ENCODE data around the gene ZNF711.
"Not testable (repeated sequence)": the region's sequence is repeated elsewhere in the genome, so short reads cannot be mapped to it uniquely, and the experiment has no call there.

Gene ZNF711

DNA sequence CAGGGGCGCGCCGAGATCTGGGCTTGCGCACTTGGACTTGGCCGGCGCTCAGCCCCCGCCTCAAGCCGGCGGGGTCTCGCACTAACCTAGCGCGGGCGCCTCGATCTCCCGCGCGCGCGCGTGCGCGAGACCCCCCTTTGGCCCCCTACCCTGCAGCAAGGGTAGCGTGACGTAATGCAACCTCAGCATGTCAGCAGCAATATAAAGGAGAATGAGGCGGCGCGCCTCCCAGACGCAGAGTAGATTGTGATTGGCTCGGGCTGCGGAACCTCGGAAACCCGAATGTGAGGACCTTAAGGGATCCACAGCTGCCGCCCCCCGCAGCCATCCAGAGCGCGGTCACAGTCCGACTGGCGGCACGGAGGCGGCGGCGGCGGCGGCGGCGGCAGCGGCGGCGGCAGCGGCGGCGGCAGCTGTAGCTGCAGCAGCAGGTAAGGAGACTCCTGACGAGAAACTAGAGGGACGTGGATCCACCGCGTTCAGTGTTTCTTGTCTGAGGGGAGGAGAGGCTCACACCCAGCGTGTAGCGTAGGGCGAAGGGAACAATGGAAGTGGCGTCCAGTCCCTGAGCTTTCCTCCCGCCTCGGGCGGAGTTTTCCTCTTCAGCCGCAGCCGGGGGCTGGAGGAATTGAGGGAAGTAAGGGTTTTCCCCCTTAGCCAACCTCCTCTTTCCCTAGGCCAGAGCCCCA lies at the start of gene ZNF711, which contains the start of gene SATL1:
Gene ZNF711, plus strand, starts transcription at position 231 of the 689 bp plus-strand sequence. CDS start 3,582 bp downstream, outside the sequence.
Gene SATL1, minus strand, starts transcription at position 19 of the 689 bp plus-strand sequence. CDS start 134,811 bp downstream, outside the sequence.
- peak; percentile 11 for DNase-seq

DNA sequence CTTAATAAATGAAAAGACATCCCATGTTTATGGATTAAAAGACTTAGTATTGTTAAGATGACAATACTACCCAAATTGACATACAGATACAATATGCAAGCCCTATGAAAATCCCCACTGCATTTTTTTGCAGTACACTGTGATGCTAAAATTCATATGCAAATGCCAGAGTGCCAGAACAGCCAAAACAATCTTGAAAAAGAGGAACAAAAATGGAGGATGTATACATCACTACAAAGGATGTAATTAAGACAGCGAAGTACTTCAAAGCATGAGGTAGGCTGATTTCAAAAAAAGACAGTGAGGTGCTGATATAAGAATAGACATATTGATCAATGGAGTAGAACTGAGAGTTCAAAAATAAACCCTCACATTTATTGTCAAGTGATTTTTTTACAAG lies 47.5 kb upstream of the ZNF711 start:
- no peak for DNase-seq

DNA sequence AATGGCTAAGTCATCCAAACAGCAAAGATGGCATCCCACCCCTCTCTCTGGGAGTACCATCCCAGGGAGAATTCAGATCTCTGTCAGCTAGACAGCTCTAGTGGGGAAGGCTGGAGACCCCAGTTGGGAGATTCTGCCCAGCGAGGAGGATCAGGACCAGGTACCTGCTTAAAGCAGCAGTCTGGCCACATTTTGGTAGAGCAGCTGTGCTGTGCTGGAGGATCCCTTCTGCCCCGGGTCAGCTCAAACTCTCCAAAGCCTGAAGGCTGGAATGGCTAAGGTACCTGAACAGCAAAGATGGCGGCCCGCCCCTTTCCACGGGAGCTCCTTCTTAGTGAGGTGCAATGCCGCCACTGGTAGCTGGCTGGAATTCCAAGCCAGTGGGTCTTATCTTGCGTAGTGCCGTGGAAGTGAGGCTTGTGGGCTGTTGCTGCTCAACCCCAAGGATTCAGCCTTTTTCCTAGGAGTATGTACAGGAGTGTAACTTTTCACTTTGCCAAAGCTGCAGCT lies 40.3 kb upstream of the ZNF711 start:
- DNase-seq = no peak

DNA sequence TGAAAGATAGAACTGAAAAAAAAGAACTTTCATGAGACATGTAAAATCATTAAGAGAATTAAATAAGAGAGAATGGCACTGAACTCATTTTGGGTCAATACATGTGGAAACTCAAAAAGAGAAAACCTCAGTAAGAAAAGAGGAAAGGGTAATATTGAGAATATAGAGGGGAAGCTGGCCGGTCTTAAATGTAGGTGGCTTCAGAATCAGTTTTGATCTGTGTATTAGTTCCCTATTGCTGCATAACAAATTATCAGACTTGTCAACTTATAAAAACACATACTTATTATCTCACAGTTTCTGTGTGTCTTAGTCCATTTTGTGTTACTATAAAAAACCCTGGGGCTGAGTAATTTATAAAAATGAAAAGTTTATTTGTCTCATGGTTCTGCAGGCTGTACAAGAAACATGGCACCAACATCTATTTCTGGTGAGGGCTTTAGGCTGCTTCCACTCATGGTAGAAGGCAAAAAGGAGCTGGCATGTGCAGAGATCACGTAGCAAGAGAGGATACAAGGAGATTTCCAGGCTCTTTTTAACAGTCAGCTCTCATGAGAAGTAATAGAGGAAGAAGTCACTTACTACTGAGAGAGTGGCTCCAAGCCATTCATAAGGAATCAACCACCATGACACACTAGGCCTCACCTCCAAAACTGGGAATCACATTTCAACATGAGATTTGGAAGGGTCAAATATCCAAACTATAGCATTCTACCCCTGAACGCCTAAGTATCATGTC lies 29.8 kb upstream of the ZNF711 start:
- DNase-seq = no peak

DNA sequence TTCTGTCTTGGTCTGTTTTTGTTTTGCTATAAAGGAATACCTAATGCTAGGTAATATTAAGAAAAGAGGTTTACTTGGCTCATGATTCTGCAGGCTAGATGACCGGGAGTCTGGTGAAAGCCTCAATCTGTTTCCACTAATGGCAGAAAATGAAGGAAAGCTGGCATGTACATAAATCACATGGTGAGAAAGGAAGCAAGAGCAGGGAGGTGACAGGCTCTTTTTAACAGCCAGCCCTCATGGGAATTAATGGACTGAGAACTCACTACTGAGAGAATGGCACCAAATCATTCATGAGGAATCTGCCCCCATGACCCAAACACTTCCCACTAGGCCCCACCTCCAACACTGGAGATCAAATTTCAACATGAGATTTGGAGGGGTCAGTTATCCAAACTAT lies 27.8 kb upstream of the ZNF711 start:
- no peak for DNase-seq

DNA sequence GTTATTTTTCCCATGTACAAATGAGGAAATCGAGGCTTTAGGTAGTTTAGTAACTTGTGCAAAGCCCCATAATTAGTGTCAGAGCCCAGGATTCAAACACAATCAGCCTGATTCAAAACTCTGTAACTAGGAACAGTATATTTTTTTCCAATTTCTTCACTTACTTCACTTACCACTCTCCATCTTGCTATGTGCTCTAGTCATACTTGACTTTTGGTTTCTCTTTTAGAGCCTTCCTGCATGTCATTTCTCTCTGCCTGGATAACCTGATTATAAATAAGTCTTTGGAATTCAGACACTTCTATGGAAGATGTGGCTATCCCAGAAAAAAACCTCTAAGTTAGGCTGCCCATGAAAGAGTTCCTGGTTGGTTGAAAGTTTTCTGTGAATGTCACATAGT lies 22.4 kb upstream of the ZNF711 start:
- no peak for DNase-seq

DNA sequence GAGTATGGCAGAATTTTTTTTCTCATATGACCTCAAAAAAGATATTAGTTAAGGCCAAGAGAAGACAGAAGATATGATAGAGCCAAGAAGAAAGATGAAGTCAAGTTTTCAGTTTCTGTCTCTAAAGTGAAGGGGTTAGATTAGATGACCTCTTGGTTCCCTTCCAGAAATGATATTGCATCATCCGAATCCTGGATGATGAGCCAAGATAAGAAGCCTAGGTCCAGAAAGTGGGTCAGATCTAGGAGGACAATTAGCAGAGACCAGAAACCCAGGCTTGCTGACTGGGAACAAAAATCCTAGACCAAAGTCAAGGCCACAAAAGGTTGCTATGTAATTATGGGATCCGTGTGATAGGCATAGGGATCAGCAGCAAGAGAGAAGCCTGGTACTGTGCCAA lies 20.4 kb upstream of the ZNF711 start:
- DNase-seq = no peak

DNA sequence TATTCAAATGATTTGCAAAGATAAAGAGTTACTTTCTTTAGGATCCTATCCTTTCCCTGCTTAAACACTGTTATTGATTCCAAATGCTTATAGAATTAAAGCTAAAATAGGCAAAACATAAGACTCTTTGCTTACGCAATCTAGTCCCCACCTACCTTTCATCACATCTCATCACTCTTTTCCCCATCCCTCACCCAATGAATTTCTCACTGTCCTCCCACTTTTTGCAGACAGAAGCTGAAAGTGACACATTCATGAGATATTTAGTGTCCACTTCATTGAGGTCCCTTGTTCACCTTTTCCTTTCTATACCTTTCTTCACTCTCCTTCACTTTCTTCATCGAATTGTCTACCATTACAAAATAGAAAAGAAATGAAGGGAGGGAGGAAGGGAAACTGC lies 636 bp upstream of the ZNF711 start:
- no peak for DNase-seq

DNA sequence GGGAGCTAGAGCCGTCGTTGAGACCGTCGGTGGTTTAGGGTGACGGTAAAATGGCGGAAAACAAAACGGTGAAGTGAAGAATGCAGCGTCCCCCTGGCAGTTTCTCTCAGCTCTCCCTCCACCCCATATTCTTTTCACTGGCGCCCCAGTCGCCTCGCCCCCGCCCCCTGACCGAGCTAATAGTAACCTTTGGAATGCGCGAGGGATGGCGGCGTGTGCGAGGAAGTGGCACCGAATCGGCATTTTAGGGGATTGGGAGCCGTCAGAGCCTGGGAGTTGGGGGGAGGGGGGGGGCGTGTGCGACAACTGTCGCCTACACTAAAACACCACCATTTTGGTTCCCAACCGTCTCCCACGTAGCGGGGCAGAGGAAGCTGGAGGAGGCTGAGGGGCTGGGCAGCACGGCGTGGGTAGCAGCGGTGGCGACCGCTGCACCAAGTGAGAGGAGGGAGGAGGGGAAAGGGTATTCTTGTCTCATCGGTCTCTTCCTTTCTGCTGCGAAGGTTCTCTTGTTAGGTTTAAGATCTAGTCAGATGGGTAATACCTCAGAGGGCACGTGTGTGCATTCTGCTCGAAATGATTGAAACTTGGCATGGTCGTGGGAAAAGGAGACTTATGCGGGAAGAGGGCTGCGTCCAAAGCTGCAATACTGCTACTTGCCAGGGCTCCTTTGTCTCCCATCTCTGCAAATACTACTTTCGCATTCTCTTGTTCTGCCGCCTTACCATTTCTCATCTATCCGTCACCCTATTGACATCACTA lies 840 bp downstream of the ZNF711 start:
- no peak for DNase-seq

DNA sequence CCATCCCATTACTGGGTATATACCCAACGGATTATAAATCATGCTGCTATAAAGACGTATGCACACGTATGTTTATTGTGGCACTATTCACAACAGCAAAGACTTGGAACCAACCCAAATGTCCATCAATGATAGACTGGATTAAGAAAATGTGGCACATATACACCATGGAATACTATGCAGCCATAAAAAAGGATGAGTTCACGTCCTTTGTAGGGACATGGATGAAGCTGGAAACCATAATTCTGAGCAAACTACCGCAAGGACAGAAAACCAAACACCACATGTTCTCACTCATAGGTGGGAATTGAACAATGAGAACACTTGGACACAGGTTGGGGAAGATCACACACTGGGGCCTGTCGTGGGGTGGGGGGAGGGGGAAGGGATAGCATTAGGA lies 41.5 kb downstream of the ZNF711 start:
- DNase-seq = not testable (repeated sequence)

DNA sequence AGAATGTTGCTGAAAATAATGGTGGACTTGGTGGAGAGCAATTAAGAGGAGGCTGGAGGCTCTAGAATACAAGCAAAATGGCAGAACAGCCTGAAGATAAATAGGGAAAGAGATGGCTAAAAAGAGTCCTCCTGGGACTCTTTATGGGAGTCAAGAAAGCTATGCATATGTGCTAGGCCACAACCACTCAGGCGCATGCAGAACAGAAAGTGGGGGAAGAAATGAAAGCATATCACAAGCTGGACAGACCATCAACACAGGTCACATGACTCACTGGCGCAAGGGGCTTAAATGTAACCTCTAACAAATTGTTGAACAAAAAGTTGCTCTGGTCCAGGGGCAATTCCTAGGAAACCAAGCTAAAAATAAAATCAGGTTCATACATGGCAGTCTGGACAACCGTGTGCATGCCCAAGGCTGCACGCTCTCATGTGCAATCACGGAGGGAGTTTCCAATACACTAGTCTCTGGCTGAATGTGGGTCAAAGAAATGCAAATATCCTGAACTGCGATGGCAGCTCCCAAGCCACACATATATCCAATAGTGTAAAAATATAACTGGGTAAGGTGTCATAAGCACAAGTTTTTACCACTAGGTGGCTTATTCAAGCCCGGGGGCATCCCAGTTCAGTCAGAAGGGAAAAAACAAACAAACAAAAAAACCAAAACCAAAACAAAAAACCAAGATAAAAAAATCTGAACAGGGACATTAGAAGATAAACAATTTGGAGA lies 45.4 kb downstream of the ZNF711 start:
- no peak for DNase-seq

DNA sequence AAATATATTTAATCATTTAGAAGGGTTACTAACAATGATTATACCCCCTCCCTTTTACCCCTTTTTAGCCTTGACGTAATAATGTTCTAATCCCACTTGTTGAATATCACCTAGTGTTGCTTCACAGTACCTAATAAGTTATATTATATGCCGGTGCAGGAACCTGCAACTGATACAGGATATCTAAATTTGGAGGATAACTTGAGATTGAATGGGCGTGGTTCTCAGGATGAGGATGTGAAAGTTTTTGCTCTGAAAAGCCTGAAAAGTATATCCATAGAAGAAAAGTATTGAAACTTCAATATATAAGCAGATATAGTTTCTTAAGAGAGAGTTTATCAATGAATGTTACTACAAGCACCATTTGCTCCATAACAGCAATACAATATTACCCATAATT lies 59.8 kb downstream of the ZNF711 start:
- no peak for DNase-seq

DNA sequence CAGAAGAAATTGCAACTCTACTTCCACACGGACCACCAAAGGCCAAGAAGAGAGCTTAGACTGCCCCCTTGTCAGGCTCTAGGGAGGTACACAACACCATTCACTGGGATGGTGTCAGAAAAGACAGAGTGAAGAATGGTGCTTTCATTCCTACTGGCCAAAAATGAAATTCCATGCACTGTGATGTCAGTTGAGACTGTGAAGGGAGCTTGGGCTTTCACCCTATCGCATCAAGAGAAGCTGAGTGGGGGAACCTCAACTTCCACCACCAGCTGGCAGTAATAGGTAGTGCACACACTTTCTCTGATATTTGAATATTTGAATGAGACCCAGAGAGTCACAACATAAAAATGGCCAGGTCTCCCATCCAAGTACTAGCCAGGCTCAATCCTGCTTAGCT lies 65.9 kb downstream of the ZNF711 start:
- no peak for DNase-seq

DNA sequence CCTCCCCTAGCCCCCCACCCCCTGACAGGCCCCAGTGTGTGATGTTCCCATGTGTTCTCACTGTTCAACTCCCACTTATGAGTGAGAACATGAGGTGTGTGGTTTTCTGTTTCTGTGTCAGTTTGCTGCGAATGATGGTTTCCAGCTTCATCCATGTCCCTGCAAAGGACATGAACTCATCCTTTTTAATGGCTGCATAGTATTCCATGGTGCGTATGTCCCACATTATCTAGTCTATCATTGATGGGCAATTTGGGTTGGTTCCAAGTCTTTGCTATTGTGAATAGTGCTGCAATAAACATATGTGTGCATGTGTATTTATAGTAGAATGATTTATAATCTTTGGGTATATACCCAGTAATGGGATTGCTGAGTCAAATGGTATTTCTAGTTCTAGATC lies 67.6 kb downstream of the ZNF711 start:
- not testable (repeated sequence) for DNase-seq

Data from activated naive CD4-positive, alpha-beta T cell treated with anti-CD3 and anti-CD28 coated beads, Interleukin-2, amount 50 U/mL, for 16 hours (primary cell).